Keratinocyte (primary cell): ENCODE measurements around the gene DMC1.

ENCODE experiments used
- CTCF ChIP-seq, 3 experiments: IDR thresholded peaks in 1 of 3; conservative IDR thresholded peaks in 1 of 3; optimal IDR thresholded peaks in 1 of 3; 2 replicates in 2 of 3; 3 replicates in 1 of 3; pipeline versions ENCODE3 to v1.5.1; 2011; ENCODE audit warnings: low read length in 3 of 3, mild to moderate bottlenecking in 3 of 3, moderate library complexity in 2 of 3, control low read depth in 1 of 3, inconsistent platforms in 1 of 3; ENCODE audit not compliant: insufficient read depth in 2 of 3; ENCODE audit errors: extremely low read depth in 1 of 3
- EZH2 ChIP-seq: IDR thresholded peaks from one replicate; pipeline ENCODE4 v1.6.1; 2012; ENCODE audit warnings: inconsistent platforms, mild to moderate bottlenecking, low read length, moderate library complexity

- TF ChIP-seq EZH2 = no peak
- peak in 1 of 3 experiments; percentile 33 for TF ChIP-seq CTCF (optimal IDR thresholded peaks at IDR 0.05 in 1 of 3, IDR thresholded peaks at IDR 0.05 in 1 of 3, conservative IDR thresholded peaks at IDR 0.05 in 1 of 3; ENCODE audit: extremely low read depth in 1 of 3, insufficient read depth in 2 of 3, low read length in 3 of 3)
Measured at GRCh38 chr22:38570779-38571364, 889 bp upstream of the DMC1 start.
